Fibroblast of peridontal ligament (primary cell): ENCODE measurements around the gene DLG2.

Experiments
- DNase-seq: peaks from one replicate; pipeline ENCODE4 v3.0.0-alpha.2; 2010; ENCODE audit errors: extremely low read depth

Gene DLG2

DNA sequence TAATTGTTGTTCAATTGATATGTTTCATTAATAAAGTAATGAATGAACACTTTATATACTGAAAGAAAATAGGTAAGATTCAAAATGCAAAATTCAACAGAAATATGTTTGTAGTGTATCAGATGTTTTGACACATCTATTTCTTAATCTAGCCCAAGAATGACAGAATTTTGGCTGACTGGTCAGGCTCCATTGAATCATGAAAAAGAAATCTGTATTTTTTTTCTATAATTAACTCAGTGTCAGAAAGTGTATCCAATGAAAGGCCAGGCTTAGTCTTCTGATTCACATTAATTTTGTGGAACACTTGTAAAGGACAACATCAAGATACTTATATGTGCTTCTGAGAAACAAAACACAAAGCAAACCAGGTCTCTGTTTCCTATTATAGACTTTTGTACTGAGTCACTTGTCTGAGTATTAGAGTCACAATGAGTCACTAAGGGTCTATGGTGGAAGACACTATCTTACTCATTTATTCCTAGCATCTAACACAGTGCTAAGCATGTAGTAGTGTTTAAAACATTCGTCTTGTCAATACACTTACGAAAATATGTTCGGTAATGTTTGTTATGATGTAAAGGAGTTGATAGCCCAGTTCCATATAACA lies 2043.3 kb downstream of the DLG2 start:
- peak; percentile 43 for DNase-seq

GRCh38 chr11:83574519-83574918 lies 2052.6 kb downstream of the DLG2 start:
- peak; percentile 11 for DNase-seq

GRCh38 chr11:83572581-83573496 lies 2054.3 kb downstream of the DLG2 start:
- peak; percentile 51 for DNase-seq

DNA sequence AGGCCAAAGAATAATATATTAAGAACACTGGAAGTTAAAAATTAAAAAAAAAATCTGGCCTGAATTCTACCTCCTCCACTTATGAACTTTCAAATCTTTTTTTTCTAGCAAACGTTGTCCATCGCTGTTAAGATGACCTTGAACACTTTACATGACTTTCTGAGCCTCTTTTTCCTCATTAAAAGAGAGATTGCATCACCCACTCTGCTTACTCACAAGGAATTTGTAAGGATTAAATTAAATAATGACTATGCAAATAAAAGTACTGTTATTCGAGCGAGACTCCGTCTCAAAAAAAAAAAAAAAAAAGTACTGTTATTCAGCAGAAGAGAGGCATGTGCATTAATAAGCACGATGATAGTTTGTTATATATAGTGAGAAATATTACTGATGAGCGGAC lies 2055.8 kb downstream of the DLG2 start:
- DNase-seq, result peak; percentile 29

GRCh38 chr11:83569134-83569805 lies 2057.9 kb downstream of the DLG2 start:
- DNase-seq, result no peak

- DNase-seq, result no peak
These were observed 2058.6 kb downstream of the DLG2 start for GRCh38 chr11:83568516-83568915.

- DNase-seq, result peak; percentile 78
These were observed 2060.2 kb downstream of the DLG2 start for GRCh38 chr11:83566950-83567349.

GRCh38 chr11:83564870-83565269 lies 2062.3 kb downstream of the DLG2 start:
- no peak for DNase-seq

- DNase-seq, result no peak
These were observed 2068.9 kb downstream of the DLG2 start for GRCh38 chr11:83558281-83558680.

GRCh38 chr11:83557653-83558052 lies 2069.5 kb downstream of the DLG2 start:
- DNase-seq, result no peak

GRCh38 chr11:83554876-83555275 lies 2072.3 kb downstream of the DLG2 start:
- DNase-seq, result peak; percentile 16

DNA sequence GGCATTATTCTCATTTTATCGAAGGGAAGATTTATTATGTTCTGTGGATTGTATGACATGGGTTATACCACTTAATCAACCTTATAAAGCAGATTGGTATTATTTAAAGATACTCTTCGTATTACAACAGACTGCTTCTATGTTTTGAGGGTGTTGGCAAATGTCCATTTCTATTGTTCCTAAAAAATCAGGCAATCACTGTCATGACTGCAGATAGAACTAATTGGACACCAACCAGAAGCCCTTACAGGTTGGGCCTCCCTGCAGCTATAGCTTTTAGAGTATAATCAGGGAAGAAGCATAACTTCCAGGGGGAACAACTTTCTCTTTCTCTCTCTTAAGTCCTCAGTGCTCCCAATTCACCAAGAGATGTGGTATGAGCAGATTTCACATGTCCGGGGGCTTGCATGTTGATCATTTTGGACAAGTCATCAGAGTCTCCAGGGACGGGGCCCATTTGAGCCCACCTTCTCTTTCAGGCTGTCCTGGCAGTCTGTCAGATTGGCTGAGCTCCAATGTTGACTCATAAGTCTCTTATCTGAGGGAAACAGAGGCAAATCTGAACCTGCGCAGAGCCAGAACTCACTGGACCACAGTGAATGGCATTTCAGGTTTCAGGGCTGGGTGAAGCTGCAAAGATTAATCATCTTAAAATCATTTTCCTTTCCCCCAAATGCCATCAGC lies 2077.0 kb downstream of the DLG2 start:
- no peak for DNase-seq

DNA sequence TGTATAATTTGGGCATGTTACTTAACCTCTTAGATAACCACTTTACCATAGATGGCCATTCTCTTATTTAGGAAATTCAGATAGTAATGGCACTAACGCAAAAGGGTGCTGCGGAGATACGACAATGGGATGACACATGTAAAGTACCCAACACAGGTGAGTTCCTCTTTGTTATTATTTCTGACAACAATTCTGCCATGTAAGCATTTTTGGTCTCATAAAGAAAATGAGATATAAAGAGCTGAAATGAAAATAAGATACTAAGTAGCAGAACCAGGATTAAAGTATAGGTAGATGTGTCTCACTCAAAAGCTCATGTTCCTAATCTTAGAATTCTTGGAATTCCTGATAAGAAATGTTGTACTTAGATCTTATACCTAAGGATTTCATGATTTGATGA lies 2080.8 kb downstream of the DLG2 start:
- DNase-seq, result no peak

DNA sequence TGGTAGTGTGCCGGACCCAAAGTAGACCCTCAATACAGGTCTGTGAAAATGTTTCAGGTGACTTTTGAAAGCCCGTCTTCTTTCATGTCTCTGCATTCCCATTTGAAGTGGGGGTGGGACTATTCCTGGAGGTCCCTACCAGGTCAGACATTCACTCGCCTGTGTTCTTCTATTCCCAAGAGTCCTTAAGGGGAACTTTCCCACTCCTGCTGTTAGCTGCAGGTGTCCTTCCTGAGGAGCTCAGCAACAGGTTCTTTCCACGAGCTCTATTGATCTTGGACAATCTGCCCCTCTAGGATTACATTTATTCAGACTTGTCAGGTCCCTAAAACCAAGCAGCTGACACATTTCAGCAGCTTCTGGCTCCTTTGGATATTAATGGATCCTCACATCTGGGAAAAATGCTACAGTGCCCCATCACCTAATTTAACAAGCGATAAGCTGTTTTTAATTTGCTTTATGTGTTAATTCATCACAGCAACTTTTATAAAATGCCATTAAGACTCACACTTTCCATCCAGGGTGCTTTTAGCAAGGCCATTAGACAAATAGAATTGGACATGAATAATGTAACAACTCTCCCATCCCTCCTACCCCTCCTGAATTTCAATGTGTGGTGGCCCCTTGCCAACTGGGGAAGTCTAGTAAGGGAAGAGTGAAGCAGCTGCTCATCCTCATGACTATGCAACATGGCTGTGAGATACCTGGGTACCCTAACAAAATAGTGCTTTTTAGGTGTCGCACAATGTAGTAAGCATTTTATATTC lies 2081.5 kb downstream of the DLG2 start:
- no peak for DNase-seq

DNA sequence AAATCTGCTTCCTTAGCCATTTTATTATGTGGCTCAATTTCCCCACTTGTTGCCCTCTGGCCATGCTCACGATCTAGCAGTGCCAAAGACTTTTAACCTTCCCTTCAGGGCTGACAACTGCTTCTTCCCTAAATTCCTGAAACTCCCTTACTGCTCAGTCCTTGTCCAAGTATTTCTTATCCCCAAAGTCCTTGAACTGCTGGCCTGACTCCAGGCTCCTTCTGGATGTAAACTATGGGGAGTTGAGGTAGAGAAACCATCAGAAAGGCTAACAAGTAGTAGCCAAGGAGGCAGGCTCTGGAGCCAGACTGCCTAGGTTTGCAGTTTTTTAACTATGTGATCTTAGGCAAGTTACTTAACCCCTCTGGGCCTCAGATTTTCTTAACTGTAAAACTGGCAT lies 2082.3 kb downstream of the DLG2 start:
- no peak for DNase-seq

DNA sequence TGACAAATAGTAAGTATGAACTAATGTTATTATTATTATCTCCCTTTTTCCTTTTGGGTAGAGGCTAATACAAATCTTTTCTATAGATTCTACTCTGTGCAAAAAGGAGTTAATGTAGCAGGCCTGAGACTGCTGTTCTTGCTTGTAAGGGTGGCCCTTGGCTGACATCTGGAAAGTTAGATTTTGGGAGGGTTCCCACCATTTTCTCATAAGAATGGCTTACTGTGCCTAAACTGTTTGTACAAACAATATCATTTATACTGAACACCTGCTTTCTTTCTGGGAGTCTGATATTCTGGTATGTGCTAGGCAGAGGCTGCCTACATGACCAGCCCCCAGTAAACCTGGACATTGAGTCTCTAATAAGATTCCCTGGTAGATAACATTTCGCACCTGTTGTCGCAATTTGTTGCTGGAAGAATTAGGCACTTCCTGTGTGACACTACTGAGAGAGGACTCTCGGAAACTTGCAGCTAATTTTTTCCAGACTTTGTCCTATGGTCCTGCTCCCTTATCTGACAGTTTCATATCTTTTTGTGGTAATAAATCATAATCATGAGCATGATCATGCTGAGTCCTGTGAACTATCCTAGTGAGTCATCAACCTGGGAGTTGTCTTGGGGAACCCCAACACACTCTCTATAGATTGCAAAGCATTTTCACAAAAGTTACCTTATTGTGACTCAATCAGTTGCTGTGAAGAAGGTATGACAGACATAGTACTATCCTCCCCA lies 2083.3 kb downstream of the DLG2 start:
- DNase-seq, result no peak

DNA sequence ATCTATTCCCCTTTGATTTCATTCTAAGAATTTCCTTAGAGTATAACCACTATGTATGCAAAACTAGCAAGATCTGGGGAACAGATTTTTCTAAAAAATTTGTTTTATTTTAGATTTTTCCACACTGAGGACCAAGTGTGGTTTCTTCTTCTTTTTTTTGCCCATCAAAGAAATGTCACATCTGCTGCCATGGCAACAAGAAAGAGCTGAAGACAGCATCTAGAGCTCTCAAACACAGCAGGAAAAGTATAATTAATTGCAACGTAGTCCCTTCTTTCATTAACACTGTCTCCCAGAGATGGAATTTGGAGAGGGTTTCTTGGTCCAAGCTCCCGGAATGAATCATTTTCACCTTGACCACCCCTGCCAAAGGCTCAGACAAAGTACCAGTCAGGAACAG lies 2084.3 kb downstream of the DLG2 start:
- DNase-seq, result no peak

- DNase-seq, result no peak
These were observed 2086.4 kb downstream of the DLG2 start for GRCh38 chr11:83540728-83541127.

GRCh38 chr11:83540112-83540675 lies 2086.9 kb downstream of the DLG2 start:
- peak; percentile 21 for DNase-seq

GRCh38 chr11:83538286-83538685 lies 2088.9 kb downstream of the DLG2 start:
- no peak for DNase-seq
